Hematopoietic multipotent progenitor cell treated with erythropoietin and hydrocortisone succinate and interleukin-3 and kit ligand, for 15 days (in vitro differentiated cells): ENCODE measurements around the gene TLR9.
"Not testable (repeated sequence)": the region's sequence is repeated elsewhere in the genome, so short reads cannot be mapped to it uniquely, and the experiment has no call there.

Source experiments
- DNase-seq: peaks from one replicate; pipeline ENCODE4 v3.0.0-alpha.2; 2015; ENCODE audit warnings: low spot score

Gene TLR9, protein sequence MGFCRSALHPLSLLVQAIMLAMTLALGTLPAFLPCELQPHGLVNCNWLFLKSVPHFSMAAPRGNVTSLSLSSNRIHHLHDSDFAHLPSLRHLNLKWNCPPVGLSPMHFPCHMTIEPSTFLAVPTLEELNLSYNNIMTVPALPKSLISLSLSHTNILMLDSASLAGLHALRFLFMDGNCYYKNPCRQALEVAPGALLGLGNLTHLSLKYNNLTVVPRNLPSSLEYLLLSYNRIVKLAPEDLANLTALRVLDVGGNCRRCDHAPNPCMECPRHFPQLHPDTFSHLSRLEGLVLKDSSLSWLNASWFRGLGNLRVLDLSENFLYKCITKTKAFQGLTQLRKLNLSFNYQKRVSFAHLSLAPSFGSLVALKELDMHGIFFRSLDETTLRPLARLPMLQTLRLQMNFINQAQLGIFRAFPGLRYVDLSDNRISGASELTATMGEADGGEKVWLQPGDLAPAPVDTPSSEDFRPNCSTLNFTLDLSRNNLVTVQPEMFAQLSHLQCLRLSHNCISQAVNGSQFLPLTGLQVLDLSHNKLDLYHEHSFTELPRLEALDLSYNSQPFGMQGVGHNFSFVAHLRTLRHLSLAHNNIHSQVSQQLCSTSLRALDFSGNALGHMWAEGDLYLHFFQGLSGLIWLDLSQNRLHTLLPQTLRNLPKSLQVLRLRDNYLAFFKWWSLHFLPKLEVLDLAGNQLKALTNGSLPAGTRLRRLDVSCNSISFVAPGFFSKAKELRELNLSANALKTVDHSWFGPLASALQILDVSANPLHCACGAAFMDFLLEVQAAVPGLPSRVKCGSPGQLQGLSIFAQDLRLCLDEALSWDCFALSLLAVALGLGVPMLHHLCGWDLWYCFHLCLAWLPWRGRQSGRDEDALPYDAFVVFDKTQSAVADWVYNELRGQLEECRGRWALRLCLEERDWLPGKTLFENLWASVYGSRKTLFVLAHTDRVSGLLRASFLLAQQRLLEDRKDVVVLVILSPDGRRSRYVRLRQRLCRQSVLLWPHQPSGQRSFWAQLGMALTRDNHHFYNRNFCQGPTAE

DNA sequence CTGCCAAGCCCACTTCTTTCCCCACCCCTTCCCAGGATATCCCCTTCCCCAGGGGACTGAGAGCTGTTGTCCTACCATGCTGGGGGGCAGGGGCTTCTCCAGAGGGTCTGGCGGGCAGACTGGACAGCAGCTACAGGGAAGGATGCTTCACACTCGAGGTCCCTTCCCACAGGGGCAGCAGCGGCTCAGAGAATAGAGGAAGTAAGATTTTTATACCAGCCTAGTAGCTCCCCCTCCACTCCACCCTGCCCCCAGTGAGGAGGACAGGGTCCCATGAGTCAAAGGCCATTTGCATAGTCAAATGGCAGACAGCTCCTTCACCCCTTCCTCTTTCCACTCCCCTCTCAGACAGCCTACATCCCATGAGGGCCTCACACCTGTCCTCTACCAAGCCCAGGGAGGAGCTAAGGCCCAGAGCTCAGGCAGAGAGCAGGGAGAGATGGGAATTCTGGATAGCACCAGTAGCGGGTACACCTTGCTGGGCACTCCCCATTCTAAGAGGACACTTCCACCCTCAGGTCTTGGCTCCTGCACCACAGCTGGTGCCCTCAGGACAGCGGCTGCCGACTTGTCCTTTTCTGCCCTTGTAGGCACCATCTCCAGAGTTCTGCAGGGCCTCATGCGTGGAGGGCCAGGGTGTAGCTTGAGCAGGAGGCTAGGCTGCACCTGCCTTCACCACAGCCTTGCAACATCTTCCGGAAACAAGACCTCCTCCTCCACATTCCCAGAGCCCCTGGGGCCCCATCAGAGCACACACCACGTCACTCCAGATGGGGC is at the start of gene TLR9:
TSS of gene TLR9 (minus strand) at position 194 of the 777 bp plus-strand sequence. CDS start at position 78, 116 bp downstream.
- no peak for DNase-seq

DNA sequence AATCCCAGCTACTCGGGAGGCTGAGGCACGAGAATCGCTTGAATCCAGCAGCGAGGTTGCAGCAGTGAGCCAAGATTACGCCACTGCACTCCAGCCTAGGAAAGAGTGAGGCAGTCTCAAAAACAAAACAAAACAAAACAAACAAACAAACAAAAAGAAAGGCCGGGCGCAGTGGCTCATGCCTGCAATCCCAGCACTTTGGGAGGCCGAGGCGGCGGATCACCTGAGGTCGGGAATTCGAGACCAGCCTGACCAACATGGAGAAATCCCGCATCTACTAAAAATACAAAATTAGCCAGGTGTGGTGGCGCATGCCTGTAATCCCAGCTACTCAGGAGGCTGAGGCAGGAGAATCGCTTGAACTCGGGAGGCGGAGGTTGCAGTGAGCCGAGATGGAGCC is 49.3 kb upstream of the TLR9 start:
- not testable (repeated sequence) for DNase-seq

DNA sequence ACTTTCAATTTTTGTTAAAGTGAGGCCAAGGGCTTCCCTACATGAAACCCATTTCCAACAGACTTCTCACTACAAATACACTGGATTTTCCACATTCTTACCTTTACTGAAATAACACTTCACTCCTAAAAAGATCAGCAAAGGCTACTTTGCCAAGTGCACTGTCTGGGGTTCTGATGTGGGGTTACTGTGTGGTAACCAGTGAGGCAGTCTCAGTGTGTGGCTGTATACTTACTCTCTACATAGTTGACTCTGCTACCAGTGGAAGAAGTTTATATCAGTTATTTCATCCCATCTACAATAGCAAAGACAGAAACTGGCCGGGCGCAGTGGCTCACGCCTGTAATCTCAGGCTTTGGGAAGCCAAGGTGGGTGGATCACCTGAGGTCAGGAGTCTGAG is 47.4 kb upstream of the TLR9 start:
- no peak for DNase-seq

DNA sequence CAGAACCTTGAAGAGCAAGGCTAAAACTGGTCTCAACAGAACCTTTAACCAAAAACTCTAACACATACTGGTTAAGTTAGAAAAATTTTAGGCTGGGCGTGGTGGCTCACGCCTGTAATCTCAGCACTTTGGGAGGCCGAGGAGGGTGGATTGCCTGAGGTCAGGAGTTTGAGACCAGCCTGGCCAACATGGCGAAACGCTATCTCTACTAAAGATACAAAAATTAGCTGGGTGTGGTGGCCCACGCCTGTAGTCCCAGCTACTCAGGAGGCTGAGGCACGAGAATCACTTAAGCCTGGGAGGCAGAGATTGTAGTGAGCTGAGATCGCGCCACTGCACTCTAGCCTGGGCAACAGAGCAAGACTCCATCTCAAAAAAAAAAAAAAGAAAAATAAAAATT is 46.7 kb upstream of the TLR9 start:
- not testable (repeated sequence) for DNase-seq

DNA sequence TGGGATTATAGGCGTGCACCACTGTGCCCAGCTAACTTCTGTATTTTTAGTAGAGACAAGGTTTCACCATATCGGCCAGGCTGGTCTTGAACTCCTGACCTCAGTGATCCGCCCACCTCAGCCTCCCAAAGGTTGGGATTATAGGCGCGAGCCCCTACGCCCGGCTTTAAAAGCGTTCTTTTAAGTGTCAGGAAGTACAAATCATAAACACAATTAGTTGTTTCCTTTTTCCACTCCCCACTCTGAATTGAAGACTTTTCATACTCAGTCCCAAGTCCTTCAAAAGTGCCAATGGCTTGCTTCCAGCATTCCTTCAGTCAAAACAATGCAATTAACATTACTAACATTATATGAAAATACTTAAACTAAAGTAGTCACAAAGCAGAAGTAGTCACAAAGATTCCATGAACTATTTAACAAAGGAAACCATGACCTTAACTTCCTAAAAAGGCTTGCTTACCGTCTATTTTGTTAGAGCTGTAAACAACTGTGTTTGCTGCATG is 44.9 kb upstream of the TLR9 start:
- DNase-seq, result no peak

DNA sequence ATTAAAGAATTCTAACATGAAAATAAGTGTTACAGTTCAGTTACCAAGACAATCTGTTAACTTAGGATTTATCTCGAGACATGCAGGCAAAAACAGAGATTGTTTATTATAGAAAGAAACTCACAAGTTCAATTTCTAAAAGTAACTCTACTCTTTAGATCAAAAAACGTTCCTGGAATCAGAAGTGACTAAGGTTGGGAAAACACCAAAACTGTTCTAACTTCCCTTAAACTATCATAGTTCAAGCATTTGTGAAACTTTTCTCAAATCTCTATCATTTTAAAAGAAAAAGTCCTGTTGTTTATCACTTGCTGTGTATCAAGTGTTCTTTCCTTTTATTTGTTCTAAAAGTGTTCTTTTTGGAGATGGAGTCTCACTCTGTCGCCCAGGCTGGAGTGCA is 44.3 kb upstream of the TLR9 start:
- DNase-seq, result no peak

DNA sequence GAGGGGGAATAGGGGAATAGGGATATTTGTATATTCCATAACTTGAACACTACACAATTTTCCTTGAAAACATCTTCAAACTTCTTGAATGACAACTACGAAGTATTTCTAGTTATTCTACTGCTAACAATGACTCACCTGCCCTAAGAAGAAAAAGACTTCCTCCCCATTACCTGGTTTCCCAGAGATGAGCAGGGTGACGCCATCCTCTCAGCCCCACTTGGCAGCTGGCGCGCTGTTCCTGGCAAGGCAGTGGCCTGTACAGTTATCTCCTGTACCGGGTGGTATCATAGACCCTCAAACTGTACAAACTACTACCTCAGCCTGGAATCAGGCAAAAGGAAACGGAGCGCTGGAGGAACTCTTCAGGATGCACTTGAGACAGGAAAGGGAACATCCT is 42.6 kb upstream of the TLR9 start:
- DNase-seq, result no peak

DNA sequence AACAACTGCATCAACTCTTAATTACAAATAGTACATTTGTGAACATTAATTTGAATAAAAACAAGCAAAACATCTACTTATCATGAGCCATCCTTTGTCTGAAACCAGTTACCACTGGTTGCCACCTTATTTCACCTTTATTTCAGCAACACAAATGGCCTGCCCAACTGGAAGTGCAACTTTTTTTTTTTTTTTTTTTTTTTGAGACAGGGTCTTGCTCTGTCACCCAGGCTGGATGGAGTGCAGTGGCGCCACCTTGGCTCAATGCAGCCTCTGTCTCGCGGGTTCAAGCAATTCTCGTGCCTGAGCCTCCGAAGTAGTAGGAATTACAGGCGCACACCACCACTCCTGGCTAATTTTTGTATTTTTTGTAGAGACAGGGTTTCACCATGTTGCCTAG is 39.9 kb upstream of the TLR9 start:
- no peak for DNase-seq

DNA sequence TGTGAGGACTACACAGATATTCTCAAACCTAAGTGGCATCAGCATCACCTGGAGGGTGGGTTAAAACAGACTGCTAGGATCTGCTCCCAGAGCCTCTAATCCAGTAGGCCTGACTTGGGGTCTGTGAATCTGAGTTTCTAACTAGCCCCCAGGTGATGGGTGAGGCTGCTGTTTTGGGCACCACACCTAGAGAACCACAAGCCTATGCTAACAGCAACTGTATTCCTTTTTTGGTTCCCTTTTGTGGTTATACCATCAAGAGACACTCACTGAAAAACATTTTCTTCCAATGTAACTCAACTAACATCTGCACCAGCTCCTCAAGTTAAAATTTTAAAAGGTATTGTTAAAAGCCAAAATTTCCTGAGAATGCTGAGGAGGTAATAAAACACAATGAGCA is 37.0 kb upstream of the TLR9 start:
- DNase-seq, result no peak

DNA sequence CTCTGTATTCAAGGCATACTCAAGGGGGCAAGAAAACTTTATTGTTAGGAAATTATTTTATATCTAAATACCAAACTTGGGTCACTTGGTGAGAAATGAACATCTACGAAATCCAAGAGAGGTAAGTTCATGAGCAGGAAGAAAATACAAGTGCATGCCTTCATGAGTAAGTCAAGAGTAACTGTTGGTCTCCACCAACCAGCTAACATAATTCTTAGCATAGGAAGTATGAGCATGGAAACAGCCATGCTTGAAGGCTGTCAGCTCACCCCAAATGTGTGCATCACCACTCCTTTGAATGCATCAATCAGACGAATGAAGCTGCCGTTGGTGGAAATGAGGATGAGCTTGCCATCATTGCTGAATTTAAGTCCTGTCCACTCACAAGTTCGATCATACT is 34.0 kb upstream of the TLR9 start:
- no peak for DNase-seq

DNA sequence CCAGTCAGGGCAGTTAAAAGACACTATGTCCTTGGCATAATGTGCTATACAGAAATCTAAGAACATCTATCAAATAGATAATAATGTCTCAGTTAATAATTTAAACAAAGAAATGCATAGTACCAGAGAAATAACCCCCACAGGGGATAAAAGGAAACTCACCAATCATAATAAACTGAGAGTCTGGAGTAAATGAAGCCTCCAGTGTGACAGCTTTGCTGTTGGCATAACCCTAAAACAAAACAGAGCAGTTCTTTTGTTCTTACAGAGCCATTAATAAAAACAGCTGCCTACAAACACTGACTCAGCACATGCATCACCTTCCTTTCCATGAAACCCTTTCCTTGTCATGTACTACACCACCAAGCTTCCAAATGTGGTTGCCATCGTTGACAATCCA is 33.6 kb upstream of the TLR9 start:
- DNase-seq, result no peak

DNA sequence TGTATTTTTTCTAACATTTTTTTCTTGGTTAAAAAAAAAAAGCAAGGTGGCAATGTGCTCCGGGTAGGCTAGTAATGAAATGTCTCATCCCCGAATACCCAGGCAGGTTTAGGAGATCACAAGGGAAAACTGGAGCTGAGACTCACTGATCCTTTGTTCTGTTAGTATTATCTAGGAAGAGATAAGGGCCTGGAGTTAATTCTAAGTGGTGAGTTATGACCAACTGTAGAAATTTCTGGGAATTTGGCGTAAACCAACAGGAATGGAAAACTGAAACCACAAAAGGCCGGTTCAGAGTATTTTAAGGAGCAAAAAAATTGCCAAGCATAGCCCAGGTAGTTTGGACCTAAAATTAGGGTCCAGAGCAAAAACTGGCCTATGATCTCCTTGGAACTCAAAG is 32.5 kb upstream of the TLR9 start:
- DNase-seq, result no peak

DNA sequence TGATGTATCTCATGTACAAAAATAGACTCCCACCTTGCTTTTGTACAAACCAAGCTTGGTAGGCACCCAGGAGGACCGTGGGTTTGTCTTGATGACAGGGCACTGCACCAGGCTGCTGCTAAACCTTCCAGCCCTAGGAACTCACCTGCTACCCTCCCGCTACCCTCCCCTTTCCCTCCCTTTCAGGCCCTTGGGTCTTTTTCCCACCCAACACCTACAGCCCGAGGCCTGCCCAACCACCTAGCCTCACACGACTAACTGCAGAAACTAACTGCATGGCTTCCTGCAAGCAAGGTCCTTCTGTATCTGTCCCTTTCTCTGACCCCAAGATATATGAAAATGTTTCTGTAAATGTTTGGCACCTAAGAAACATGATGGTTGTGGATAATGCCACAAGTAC is 31.2 kb upstream of the TLR9 start:
- DNase-seq, result no peak

DNA sequence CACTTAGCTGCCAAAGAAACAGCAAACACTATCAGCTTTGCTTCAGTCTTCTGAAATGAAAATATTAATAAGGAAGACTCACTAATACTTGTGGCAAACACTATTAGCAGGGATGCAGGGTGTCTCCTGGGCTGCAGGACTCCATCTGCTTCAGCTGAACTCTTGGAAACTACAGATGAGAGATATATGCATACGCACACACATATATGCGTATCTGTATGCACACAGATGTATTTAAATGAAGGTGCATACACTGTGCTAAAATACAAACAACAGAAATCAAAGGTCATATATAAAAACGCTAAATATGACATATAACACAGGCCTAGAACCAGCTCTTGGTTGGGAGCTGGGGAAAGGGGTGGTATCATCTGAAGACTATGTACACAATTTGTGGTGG is 30.7 kb upstream of the TLR9 start:
- DNase-seq, result no peak

DNA sequence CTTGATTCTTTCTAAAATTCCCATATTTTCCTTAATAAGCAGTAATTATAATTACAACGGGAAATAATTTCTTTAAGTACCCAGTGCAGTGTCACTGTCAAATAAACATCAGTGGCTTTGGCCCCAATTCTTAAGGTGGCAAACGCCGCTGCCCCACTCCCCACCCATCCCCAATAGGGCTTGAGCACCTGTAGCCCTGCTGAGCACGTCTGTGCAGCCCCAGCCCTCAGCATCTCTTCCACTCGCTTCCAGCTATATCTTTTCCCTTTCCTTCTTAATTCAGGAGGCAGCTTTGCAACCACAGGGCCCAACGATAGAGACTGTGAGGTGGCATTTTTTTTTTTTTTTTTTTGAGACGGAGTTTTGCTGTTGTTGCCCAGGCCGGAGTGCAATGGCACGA is 29.2 kb upstream of the TLR9 start:
- DNase-seq, result no peak

DNA sequence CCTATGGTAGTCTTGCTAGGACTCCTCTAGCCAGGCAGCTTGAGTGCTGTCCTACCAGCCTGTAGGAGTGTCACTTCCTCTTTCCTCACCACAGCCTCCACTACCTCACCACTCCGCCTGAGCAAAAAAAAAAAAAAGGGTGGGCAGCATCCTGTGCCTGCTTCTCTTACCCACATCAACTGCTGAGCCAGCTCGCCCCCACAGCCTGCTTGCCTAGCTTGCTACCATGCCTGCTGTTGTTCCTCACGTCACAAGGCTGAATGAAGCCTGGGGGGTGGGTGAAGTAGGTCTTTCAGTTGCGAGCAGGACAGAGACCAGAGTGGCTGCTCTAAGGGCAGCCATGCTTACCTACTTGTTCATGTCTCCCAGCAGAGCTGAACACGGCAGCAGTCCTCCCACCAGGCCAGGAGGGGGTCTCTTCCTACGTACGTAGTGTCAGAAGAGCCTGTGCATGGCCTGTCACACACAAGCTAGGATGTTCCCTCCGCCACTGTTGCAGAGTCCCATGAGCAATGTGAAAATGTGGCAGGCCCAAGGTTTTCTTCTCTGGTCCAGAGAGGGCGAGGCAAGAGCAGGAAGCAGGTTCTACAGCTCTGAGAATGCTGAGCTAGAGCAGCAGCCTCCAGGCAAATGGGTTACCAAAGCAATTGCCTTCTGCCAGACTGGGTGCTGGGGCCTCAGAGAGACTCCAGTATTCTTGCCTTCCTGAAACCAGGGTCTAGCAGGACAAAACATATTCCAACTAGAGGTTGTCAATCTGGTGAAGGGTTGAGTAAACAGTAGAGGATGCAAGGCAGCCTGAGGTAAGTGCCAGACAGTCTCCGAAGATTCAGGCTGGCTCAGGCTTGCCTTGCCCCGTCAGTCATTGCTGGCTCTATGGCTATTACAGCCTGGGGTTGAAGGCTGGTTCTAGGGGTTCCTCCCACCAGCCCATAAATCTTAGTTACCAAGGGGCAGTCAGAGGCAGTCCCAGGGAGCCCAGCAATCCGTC is 28.2 kb upstream of the TLR9 start:
- no peak for DNase-seq

DNA sequence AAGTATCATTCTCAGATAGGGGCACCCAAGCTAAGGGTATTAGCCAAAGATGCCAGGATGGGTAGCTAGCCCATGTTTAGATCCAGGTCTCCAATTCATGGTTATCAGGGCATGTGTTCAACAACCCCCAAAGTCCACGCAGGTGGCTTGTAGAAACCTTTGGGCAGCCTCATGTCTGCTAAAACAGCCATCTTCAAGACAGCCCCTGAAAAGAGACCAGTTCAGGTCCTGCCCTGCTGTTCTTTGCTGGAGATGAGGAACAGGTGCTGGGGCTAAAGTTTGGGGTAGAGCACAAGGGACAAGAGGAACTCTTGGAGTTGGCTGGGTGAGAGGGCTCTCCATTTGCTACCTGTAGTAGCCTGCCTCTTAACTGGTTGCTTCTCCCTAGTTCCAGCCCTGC is 24.7 kb upstream of the TLR9 start:
- no peak for DNase-seq

DNA sequence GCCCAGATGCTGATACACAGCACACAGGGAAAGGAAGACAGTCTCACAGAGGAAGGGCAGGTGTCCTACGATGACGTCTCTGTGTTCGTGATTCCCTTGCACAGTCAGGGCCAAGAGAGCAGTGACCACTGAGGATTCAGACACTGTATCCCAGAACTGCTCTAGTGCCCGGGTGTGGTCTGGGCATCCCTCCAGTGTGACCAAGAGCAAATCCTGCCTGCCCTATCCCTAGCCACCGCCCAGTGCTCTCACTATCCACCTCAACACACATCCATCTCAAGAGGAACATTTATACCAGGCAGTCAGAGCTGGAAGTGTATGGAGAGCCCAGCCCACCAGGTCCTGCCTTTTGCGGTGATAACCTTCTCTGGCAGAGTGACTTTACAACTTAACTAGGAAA is 24.2 kb upstream of the TLR9 start:
- DNase-seq, result no peak

DNA sequence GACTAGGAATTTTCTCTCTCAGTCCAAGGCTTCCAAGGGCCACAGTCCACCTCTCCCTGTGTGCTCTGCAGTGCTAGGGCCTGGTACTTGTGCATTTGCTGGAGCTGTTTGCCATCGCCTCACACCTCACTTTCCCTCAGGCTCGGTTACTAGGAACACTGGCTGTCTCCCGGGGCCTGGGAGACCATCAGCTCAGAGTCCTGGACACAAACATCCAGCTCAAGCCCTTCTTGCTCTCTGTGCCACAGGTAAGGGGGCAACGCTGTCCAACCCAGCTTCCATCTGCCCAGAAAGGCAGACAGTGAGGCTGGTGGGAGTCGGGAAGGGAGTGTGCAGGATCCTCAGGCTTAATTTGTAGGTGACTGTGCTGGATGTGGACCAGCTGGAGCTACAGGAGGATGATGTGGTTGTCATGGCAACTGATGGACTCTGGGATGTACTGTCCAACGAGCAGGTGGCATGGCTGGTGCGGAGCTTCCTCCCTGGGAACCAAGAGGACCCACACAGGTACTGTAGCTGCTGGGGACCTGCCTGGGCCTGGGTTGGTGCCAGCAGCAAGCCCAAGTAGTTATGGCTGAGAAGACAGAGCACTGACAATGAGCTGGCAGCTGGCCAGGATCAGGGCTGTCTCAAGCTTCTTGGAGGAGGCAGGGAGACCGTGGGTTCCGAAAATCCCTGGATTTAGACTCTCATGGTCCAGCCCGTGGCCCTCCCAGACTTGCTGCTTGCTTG is 23.5 kb upstream of the TLR9 start:
- no peak for DNase-seq

DNA sequence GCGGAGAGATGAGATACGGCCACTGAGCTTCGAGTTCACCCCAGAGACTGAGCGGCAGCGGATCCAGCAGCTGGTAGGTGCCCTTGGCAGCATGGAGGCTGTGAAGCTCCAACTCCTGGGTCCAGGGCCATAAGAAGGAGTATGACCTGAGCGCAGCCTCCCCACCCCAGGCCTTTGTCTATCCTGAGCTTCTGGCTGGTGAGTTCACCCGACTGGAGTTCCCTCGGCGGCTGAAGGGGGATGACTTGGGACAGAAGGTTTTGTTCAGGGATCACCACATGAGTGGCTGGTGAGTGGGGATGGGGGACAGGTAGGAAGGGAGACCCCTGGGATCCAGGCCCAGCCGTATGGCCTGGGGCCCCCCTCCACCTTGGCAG is 22.7 kb upstream of the TLR9 start:
- no peak for DNase-seq
